ENCODE results near the gene NIM1K. TPM values are rescaled to one million over a fixed set of nuclear protein-coding genes. Genes with fewer than 3 reads are reported as not detected.
A peak's percentile ranks its signal among the peaks of the same experiment; 100 is the strongest.
"Not testable (repeated sequence)": the region's sequence is repeated elsewhere in the genome, so short reads cannot be mapped to it uniquely, and the experiment has no call there.

NIM1K gene
- total RNA-seq, 1 donor from 2014 or later = 0.07 TPM

DNA sequence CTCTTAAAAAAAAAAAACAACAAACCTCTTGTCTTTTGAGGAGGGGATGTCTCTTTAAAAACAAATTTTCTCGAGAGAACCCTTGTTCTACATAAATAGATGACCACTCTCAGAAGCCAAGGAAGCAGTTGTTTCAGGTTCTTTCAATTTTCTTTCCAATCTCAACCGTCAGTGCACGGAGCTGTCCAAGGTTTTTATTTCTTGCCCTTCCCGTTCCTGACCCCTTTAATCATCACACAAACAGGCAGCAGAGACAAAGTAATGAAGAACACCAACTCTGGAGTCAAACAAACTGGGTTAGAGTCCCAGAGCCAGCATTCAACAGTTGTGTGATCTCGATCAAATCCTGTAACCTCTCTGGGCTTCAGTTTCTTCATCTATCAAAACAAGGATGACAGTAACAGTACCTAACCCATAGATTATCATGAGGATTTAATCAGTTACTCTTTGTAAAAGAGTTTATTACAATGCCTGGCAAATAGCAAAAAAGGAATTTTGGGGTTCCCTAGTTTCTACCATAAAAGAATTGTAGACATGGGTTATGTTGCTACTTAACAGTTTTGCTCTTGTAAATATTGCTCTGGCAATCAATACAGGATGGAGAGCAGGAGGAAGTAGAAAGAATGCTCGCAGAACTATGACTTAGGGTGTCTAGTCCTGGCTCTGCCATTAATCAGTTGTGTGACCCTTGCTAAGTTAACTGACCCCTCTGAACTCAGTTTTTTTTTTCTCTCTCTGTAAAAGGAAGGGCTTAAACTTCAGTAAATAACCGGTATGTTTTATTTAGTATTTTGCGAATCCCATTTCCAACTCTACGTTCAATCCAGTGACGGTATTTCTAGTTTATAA, 1.0 kb upstream of the NIM1K start:
- DNase-seq (ENCODE audit: low read depth, low spot score) = no peak

DNA sequence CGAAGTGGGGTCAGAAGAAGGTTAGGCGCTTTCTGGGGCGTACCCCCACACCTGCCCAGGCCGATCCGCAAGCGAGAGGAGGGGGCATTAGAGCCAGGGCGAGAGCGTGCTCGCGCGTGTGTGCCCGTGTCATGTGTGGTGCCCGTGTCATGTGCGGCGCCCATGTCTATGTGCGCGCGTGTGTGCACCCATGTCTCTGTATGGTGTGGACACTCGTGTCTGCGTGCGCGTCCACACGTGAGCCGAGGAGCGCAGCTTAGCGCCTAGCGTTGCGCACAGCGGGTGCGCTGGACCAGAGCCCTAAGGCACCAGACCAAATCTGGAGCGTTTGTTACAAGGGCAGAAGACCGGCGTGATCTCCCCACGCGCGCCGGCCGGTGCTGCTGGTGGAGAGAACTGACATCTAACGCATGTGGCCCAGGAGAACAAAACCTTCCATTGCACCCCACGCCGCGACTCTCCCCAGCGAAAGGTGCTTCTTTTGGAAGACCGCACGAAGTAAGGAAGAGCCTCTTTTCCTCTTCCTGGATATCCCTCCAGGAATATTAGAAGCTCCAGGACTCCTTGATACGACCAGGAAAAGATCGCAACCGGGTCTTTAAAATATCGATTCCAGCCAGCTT, 644 bp downstream of the NIM1K start:
- DNase-seq (ENCODE audit: low read depth, low spot score) = no peak

DNA sequence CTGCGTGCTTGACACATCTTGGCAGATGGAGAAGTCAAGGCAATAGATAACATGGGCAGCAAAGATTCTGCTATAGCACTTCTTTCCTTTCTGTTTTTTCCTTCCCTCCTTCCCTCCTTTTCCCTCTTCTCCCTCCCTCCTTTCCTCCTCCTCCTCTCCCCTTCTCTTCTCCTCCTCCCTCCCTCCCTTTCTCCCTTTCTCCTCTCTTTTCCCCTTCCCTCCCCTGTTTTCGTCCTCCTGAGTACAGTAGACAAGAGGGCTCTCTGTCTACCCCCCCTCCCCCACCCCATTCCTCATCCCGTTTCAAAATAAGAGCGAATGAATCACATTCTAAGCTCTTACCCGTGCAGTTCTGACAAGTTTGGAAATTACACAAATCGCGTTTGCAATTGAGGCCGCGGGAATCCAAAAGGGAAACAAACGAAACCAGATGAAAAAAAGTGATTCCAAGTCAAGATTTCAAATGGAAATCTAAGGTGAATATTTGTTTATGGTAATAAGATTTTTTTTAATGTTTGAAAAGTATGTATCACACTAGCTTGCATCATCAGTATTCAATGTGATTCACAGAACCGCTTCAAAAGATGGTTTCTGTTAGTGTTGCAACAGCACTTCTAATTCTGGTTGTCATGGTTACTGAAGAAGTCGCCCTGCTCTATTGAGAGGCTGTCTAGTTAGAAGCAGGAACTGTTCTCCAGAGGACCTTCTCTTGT, 1.3 kb downstream of the NIM1K start:
- no peak for DNase-seq (ENCODE audit: low read depth, low spot score)

DNA sequence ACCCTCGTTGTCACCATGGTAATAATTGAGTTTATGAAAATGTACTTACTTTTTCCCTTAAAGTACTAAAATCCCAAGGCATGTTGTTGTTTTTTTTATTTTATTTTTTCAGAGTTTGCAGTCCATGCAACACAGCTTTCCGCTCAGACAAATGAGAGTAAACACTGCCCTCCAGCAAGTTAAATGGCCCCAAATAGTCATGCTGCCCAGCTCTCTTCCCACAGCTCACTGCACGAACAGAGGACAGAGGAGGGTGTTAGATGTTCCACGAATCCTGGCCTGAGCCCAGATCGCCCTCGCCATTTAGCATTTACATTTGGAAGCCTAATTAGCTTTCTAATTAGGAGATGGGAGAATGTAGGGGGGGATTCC, 1.9 kb downstream of the NIM1K start:
- no peak for DNase-seq (ENCODE audit: low read depth, low spot score)

DNA sequence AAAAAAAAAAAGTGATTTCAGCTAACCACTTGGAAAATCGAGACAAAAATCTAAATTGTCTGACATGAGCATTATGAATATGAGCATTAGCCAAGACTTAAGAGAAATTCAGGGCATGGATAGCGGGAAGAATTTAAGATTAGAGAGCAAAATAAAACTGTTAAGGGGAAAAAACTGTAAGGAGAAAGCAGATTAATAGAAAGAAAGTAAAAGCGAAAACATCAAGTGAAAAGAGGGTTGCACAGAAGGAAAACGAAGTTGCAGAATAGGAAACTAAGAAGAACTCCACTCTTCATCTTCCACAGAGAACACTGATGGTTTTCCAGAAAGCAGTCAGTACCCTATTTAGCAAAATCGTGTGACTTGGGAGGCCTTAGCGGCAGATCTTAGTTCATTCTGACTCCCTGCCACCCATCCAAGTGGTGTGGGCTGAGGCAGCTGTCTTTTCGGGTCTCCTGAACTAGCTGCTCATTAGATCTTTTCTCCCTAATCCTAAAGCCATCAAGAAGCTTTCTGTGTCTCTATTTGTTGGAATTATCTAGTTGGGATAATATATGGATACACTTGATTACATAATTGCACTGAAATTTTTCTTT, 3.7 kb downstream of the NIM1K start:
- DNase-seq (ENCODE audit: low read depth, low spot score) = no peak

DNA sequence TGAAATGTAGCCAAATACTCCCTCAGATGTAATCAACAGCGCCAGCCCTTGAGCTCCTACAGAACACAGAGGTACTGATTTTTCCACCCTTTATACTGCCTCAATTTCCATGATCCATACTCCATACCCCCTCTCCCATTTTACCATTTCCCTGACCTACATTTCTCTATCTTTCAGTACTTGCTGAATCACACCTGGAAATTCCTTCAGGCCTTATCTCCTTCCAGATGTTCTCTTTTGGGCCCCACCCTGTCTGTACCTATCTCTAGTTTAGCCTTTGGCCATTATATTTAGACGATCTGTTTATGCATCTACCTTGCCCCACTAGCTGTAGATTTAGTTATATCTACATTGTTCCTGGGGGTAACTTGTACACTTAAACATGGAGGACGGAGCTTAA, 5.5 kb downstream of the NIM1K start:
- no peak for DNase-seq (ENCODE audit: low read depth, low spot score)

DNA sequence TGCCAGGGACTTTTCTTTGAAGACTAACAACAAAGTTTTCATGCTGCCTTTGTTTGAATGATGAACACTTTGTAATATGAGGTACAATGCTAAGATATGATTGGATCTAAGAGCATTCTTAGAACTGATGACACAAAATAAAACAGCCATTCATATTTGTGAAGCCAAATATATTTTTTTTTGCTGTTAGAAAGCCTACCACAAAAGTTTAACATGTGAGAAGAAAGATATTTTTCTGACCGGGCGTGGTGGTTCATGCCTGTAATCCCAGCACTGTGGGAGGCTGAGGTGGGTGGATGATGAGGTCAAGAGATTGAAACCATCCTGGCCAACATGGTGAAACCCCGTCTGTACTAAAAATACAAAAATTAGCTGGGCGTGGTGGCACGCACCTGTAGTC, 9.4 kb downstream of the NIM1K start:
- not testable (repeated sequence) for DNase-seq (ENCODE audit: low read depth, low spot score)

DNA sequence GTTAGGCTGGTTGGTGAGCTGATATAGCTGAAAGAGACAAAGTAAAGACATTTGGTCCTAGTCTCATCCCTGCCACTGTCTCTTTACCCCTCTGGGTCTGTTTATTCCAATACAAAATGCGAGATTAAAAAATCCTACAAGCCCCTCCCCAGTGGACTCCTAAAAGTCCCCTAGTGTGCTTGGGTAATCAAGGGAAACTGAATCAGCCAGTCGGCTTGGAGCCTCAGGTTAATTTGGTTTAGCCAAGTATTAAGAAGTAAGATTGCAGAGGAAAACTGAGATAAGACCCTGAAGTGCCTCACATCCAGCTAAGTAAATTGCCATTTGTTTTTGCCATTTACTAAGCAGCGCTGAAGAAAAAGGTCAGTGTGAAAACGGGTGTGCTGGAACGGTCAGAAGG, 10.4 kb downstream of the NIM1K start:
- DNase-seq (ENCODE audit: low read depth, low spot score) = no peak

DNA sequence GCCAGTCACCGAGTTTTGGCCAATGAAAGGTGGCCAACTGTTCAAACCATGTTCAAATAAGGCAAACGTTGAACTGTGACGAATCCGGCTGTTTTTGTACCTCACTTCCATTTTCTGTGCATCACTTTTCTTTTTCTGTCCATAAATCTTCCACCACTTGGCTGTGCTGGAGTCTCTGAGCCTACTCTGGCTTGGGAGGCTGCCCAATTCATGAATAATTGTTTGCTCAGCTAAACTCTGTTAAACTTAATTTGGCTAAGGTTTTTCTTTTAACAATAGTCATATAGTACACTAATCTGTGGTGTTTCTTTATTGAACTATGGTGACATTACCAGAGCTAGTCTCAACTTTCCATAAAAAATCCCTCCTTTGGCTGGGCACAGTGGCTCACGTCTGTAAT, 11.3 kb downstream of the NIM1K start:
- no peak for DNase-seq (ENCODE audit: low read depth, low spot score)

DNA sequence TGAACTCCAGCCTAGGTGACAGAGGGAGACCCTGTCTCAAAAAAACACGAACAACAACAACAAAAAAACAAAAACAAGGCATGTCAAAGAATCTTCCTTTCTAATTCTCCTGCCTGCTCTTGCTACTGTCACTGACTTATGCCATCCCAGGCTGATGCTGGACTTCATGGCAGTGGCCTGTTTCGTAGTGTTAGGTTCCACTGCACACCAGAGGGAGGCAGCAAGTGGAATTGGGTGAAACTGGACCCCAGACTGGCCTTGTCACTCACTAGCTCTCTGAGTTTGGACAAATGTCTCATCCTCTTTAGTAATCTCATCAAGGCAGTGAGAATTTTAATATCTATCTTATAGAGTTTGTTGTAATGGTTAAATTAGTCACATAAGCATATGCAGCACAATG, 12.9 kb downstream of the NIM1K start:
- no peak for DNase-seq (ENCODE audit: low read depth, low spot score)

DNA sequence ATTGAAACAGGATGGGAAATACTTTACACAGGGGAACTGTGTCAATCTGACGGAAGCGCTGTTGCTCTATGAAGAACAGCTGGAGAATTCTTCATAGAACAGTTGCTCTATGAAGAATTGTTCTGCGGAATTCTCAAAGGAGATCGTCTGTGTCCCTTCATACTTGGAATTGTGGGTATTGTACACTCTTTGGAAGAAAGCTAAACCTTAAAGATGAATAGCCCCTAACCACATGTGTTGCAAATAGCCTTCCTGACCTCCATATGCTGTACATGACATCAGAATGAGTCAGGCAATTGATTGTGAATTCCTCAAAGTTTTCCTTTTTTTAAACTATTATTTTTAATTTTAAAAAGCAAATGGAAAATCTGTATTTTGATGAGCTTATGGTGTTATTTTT, 15.6 kb downstream of the NIM1K start:
- DNase-seq (ENCODE audit: low read depth, low spot score) = no peak

DNA sequence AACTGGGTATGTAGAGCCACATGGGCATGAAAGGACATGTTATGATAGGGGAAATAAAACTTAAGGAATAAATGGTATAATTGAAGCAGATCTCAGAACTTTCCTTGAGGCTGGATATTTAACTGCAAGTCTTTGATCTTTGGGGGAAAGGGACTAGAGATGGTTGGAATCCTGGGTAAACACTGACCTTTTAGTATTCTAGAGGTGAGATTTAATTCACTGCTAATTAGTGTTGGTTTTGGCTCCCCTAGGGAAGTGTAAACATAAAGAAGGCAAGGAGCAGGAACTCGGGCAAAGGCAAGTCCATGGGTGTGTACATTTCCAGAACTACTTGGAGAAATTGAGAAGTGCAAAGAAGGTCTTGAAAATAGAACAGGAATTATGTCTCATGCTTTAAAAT, 16.6 kb downstream of the NIM1K start:
- DNase-seq (ENCODE audit: low read depth, low spot score) = no peak

DNA sequence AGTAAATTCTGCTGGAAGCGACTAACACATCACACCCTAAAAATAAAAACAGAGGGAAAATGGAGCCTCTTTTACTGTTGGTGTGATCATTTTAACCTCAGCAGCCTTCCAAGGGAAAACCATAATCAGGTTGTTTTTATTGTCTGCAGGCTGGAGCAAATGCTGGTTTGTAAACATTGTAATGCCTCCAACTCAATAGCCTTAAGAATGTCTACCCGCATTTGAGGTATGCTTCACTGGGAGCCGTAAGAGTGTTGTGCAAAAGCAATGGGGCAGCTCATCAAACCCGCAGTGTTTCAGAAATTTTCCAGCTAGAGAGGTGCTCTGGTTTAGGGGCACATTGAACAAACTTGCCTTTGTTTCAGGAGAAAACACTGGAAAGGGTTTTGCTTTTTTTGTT, 17.0 kb downstream of the NIM1K start:
- no peak for DNase-seq (ENCODE audit: low read depth, low spot score)

DNA sequence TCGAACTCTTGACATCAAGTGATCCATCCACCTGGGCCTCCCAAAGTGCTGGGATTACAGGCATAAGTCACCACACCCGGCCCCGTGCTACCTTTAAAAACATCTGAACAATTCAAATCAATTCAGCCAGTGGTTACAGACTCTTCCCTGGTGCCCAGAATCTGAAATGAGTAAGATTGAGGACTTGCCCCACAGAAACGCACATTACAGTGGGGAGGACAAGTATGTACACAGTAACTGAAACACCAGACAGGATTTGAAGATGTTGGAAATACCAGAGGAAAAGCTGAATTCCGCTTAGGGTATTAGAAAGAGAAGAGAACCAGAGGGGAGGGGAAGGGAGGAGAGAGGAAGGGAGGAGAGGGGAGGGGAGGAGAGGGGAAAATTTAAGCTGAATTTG, 17.8 kb downstream of the NIM1K start:
- DNase-seq (ENCODE audit: low read depth, low spot score) = no peak

DNA sequence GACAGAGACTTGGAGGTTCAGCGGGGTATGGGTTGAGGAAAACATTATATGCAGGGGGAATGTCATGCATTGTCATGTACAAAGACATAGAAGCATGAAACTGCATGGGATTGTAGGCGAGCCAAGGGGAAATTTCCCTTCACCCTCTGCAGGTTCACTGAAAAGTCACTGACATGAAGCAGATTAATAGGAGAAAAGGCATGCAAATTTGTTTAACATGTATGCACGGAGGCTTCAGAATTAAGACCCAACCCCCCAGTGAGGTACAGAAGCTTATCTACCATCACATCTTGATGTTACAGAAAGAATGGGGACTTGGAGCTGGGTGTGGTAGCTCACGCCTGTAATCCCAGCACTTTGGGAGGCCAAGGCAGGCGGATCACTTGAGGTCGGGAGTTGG, 18.5 kb downstream of the NIM1K start:
- no peak for DNase-seq (ENCODE audit: low read depth, low spot score)

DNA sequence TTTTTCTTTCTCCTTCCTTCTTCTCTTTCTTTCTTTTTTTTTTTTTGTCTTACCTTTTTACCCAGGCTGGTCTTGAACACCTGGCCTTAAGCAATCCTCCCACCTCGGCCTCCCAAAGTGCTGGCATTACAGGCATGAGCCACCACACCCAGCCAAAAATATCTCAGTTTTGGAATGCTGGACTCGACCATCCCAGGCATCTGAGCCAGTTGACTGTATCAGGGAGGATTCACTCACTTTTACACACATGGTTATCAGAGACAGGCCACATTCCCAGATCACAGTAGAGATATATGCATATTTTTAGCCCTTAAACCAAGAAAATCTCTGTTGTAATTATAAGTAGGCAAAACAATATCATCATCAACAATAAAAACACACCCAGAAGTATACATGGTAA, 21.9 kb downstream of the NIM1K start:
- no peak for DNase-seq (ENCODE audit: low read depth, low spot score)

DNA sequence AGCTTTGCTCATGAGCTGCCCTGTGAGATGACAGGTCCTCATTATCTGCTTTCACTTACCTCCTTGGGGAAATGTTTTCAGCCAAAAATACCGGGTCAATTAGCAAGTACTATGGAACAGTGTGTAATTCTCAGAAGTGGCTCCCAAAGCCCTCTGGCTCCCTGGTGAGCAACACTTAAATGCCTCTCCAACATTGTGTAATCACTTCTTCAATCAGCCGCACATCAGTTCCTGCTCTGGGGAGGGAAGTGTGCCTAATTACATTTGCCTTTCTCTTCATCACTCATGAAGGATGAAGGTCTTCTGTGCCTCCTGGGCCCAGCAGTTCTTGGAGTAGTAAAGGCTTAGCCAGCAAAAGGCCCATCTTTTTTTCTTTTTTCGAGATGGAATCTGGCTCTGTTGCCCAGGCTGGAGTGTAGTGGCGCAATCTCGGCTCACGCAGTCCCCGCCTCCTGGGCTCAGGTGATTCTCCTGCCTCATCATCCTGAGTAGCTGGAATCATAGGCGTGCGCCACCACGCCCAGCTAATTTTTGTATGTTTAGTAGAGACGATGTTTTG, 23.1 kb downstream of the NIM1K start:
- no peak for DNase-seq (ENCODE audit: low read depth, low spot score)

DNA sequence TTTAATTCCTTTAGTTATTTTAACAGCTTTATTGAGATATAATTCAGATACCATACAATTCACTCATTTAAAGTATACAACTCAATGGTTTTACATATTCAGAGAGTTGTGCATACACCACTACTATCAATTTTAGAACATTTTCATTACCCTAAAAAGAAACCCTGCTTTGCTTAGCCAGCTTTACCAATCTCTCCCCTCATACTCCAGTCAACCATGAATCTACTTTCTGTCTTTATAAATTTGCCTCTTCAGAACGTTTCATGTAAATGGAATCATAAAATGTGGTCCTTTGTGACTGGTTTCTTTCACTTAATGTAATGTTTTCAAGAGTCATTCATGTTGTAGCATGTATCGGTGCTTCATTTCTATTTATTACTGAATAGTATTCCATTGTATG, 24.9 kb downstream of the NIM1K start:
- DNase-seq (ENCODE audit: low read depth, low spot score) = no peak

DNA sequence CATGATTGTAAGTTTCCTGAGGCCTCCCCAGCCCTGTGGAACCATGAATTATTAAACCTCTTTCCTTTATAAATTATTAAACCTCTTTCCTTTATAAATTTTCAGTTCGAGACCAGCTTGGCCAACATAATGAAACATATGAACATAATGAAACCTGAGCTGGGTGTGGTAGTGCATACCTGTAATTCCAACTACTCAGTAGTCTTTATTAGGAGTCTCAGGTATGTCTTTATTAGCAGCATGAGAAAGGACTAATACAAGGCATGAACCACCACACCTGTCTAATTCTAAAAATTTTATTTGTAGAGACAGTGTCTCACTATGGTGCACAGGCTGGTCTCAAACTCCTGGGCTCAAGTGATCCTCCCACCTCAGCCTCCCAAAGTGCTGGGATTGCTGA, 27.1 kb downstream of the NIM1K start:
- DNase-seq (ENCODE audit: low read depth, low spot score) = no peak

DNA sequence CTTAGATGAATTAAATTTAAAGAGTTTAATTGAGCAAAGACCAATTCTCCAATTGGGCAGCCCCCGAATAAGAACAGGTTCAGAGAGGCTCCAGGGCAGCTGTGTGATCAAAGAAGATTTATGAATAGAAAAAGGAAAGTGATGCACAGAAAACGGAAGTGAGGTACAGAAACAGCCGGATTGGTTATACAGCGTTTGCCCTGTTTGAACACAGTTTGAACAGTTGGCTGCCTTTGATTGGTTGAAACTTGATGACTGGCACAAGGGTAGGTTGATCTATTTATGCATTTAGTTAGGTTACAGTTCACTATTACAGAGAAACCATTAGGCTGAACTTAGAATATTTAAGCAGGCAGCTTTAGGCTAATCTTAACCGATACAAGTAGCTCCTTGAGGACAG, 29.5 kb downstream of the NIM1K start:
- DNase-seq (ENCODE audit: low read depth, low spot score) = no peak

DNA sequence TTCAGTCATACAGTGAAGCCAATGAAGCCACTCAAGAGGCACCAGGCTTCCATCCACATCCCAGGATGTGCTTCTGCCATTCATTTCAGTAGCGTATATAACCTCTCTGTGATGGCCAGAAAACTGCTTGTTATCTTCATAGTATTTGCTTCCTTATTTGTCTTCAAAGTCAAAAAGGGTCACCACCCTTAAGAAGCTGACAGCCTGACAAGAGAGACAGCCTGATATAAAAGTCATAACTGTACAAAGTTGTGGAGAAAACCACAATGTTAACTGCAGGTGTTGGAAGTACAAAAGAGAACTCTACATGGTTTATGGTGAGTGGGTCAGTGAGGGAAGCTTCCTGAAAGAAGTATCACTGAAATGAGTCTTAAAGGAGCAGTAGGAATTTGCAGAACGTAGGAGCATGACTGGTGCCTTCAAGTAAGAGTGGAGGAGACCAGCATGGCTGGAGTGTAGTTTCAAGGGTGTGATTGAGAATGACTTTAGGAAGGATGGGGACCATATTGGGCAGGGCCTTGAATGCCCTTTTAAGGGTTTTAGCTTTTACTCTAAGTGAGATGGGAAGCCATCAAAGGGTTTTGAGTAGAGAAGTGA, 33.7 kb downstream of the NIM1K start:
- DNase-seq (ENCODE audit: low read depth, low spot score) = no peak

DNA sequence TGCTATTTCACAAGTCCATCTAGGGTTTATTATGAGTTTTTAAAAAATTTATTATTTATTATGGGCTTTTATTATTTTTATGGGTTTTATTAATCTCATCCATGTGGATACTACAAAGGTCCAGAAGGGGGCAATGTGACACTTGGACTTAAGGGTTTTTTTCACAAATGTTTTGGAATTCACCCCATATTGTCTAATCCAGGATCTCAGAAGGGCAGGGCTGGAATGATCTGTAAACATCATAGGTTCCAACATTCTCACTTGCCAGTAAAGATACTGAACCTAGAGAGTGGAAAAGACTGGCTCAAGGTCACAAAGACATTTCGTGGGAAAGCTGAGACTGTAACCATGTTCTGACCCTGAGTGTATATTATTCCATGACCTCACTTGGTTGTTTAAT, 35.6 kb downstream of the NIM1K start:
- DNase-seq (ENCODE audit: low read depth, low spot score) = peak; percentile 13
